Adrenal gland (tissue), 5 donors: ENCODE data around the gene FGFRL1.

ENCODE experiments used
- CTCF ChIP-seq, 6 experiments: fragments of 450-650 bp in 4 of 6; fragments of 200-600 bp in 2 of 6; sonication (generic) in 1 of 6; IDR thresholded peaks; 1 replicate in 5 of 6; 2 replicates in 1 of 6; pipeline versions ENCODE4 v1.5.1 to v1.8.0; 2016 to 2021; ENCODE audit warnings: antibody characterized with exemption in 6 of 6, mild to moderate bottlenecking in 2 of 6, moderate library complexity in 1 of 6
- POLR2A ChIP-seq, 2 donors: fragments of 450-650 bp; IDR thresholded peaks; one replicate each; pipeline ENCODE4 v1.6.1; 2017; ENCODE audit warnings: antibody characterized with exemption in 2 of 2, mild to moderate bottlenecking in 2 of 2, moderate library complexity in 1 of 2
- donor health status: DM: no; HTN: no; CAD: no.

- no peak for TF ChIP-seq CTCF (IDR thresholded peaks at IDR 0.05)
- TF ChIP-seq POLR2A (IDR thresholded peaks at IDR 0.05): no peak
Measured at GRCh38 chr4:1040344-1041146, 29.1 kb downstream of the FGFRL1 start.
